ENCODE data around the gene TLE6.

Gene TLE6

DNA sequence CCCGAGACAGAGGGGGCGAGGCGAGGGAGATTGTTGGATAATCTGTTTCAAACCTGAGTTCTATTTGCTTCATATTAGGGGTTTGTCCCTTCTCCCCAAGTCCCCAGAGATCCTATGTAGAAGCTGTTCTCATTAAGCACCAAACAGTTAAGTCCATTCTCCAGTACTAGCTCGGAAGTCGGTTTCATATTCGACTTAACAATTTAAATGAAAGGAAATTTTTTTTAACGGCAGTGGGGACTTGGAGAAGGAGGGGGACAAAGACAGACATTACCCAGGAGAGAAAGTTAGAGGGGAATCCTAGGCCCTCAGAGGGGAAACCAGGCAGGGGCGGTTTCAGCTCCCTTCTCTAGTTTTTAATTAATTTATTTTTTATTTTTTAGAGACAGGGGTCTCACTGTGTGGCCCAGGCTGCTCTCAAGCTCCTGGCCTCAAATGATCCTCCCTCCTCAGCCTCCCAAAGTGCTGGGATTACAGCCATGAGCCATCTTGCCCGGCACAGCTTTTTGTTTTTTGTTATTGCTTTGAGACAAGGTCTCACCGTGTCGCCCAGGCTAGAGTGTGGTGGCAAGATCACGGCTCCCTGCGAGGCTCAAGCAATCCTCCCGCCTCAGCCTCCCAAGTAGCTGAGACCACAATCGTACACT lies 65.4 kb downstream of the TLE6 start:
- TF ChIP-seq, protein P1, sequence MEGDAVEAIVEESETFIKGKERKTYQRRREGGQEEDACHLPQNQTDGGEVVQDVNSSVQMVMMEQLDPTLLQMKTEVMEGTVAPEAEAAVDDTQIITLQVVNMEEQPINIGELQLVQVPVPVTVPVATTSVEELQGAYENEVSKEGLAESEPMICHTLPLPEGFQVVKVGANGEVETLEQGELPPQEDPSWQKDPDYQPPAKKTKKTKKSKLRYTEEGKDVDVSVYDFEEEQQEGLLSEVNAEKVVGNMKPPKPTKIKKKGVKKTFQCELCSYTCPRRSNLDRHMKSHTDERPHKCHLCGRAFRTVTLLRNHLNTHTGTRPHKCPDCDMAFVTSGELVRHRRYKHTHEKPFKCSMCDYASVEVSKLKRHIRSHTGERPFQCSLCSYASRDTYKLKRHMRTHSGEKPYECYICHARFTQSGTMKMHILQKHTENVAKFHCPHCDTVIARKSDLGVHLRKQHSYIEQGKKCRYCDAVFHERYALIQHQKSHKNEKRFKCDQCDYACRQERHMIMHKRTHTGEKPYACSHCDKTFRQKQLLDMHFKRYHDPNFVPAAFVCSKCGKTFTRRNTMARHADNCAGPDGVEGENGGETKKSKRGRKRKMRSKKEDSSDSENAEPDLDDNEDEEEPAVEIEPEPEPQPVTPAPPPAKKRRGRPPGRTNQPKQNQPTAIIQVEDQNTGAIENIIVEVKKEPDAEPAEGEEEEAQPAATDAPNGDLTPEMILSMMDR (IDR thresholded peaks at IDR 0.05; ENCODE audit: insufficient read depth, missing control alignments) = no peak
- FAIRE-seq (no peak), DNase-seq (ENCODE audit: insufficient read length, low spot score) (no peak)
